CD8-positive, alpha-beta memory T cell (primary cell): Measurements from ENCODE around the gene ACBD6. TPM values are rescaled to one million over a fixed set of nuclear protein-coding genes. Genes with fewer than 3 reads are reported as not detected.
A peak's percentile ranks its signal among the peaks of the same experiment; 100 is the strongest.

Experiments
- CTCF ChIA-PET: fragments of 350-600 bp; sonication (Branson Sonifier 250); formaldehyde crosslinking; loops from one replicate; lab custom pipeline; 2021; ENCODE audit warnings: antibody characterized with exemption; lab: Charles Lee
- POLR2A ChIA-PET: fragments of 350-600 bp; sonication (Branson Sonifier 250); formaldehyde crosslinking; loops from one replicate; lab custom pipeline; 2021; ENCODE audit warnings: antibody characterized with exemption; lab: Charles Lee
- DNase-seq, 5 donors: peaks; one replicate each; pipeline versions ENCODE4 v3.0.0 to v3.0.0-alpha.2; 2020 to 2022; ENCODE audit warnings: mixed read lengths in 1 of 5
- H3K27ac ChIP-seq: one replicate; pipeline ENCODE4 v1.7.0; 2013; ENCODE audit warnings: low read depth, mild to moderate bottlenecking, low read length, moderate library complexity
- H3K27me3 ChIP-seq: 2 replicates; pipeline ENCODE4 v1.7.0; 2013; ENCODE audit warnings: low read length, mild to moderate bottlenecking; ENCODE audit not compliant: insufficient read depth, poor library complexity, severe bottlenecking
- H3K36me3 ChIP-seq: 2 replicates; pipeline ENCODE4 v1.7.0; 2013; ENCODE audit warnings: mild to moderate bottlenecking, low read length, moderate library complexity; ENCODE audit not compliant: insufficient read depth
- H3K4me1 ChIP-seq: 2 replicates; pipeline ENCODE4 v1.7.0; 2013; ENCODE audit warnings: mild to moderate bottlenecking, low read length, moderate library complexity; ENCODE audit not compliant: insufficient read depth
- H3K4me3 ChIP-seq: 2 replicates; pipeline ENCODE4 v1.7.0; 2013; ENCODE audit warnings: mild to moderate bottlenecking, low read length
- H3K9me3 ChIP-seq: 2 replicates; pipeline ENCODE4 v1.7.0; 2013; ENCODE audit warnings: mild to moderate bottlenecking, low read length
- H3K27ac Mint-ChIP-seq, 8 donors: one replicate each; pipeline ENCODE4 v1.8.0; 2020 to 2021; ENCODE audit warnings: mixed read lengths in 8 of 8, mild to moderate bottlenecking in 6 of 8, inconsistent platforms in 3 of 8, moderate library complexity in 3 of 8
- H3K27me3 Mint-ChIP-seq, 2 donors: one replicate each; pipeline ENCODE4 v1.8.0; 2020 to 2021; ENCODE audit warnings: mixed read lengths in 2 of 2, mild to moderate bottlenecking in 1 of 2, moderate library complexity in 1 of 2
- H3K36me3 Mint-ChIP-seq, 3 donors: one replicate each; pipeline ENCODE4 v1.8.0; 2020 to 2021; ENCODE audit warnings: mixed read lengths in 3 of 3, inconsistent platforms in 1 of 3, mild to moderate bottlenecking in 1 of 3
- H3K4me1 Mint-ChIP-seq, 3 donors: one replicate each; pipeline ENCODE4 v1.8.0; 2020 to 2021; ENCODE audit warnings: mixed read lengths in 3 of 3, inconsistent platforms in 1 of 3, mild to moderate bottlenecking in 1 of 3
- H3K4me3 Mint-ChIP-seq, 7 donors: one replicate each; pipeline ENCODE4 v1.8.0; 2020 to 2021; ENCODE audit warnings: mixed read lengths in 7 of 7, mild to moderate bottlenecking in 6 of 7, moderate library complexity in 4 of 7, inconsistent platforms in 2 of 7
- H3K9me3 Mint-ChIP-seq, 5 donors: one replicate each; pipeline ENCODE4 v1.8.0; 2020 to 2022; ENCODE audit warnings: mixed read lengths in 5 of 5, mild to moderate bottlenecking in 3 of 5, moderate library complexity in 2 of 5, inconsistent platforms in 1 of 5
- polyA plus RNA-seq: library from polyadenylated mRNA; unstranded; fragments of 300-500 nt; fragmentation: Illumina TruSeq; gene quantifications from one replicate; pipeline ENCODE4 v1.2.3, GENCODE V29; 2021
- total RNA-seq, 2 experiments: library from RNA; stranded (reverse); gene quantifications; one replicate each; pipeline ENCODE4 v1.2.3, GENCODE V29; 2021

ACBD6 gene
- total and polyA plus RNA-seq, 3 experiments from 2014 or later, result 33.8 to 51.4 (median 50.3) TPM

DNA sequence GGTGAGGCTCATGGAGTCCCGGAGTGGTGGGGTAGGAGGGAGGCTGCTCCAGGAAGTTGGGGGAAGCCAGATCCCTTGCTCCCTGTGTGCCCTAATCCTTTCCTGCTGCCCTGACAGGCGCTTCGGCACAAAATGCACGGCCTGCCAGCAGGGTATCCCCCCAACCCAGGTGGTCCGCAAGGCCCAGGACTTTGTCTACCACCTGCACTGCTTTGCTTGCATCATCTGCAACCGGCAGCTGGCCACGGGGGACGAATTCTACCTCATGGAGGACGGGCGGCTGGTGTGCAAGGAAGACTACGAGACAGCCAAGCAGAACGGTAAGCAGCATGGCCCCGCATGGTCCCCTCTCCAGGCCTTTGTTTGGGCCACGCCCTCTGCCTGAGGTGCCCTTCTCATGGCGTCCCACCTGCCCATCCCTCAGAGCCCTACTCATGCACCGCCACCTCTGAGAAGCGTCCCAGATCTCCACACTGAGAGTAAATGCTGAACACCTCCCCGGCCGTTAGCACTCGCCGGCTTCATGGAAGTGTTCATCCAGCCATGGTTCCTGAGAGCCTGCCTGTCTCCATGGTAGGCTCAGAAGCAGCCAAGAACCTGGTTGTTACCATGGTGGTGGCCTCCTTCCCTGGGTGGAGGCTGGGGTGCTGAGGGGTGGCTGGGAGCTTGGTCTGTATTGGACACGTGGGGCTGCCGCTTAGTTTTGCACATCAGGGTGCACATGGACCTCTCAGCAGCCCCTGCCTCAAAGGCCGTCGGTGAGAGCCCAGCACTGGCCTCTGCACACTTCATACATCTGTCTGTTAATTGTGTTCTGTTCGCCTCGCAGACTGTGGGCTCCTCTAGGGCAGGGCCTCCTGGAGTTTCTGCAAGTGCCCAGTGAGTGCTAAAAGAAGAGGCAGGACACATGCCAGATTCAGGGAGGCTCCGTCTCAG is 235.8 kb downstream of the ACBD6 start:
- Mint-ChIP-seq H3K9me3 (no peaks in the 10 kb centered on the region), H3K36me3 (peaks cover 0 to 3% (median 0%) of the 10 kb centered on the region in 3 donors), H3K27ac (no peak overlapping the region), H3K27me3 (peaks cover 0 to 8% of the 10 kb centered on the region in 2 donors), H3K4me3 (no peak overlapping the region), H3K4me1 (no peaks in the 10 kb centered on the region)
- Histone ChIP-seq H3K27ac (no peak overlapping the region), H3K4me3 (no peak overlapping the region), H3K27me3 (no peaks in the 10 kb centered on the region), H3K36me3 (no peaks in the 10 kb centered on the region), H3K9me3 (no peaks in the 10 kb centered on the region), H3K4me1 (no peaks in the 10 kb centered on the region)
- ChIA-PET CTCF (no interaction called here), POLR2A (no interaction called here)
- no peak for DNase-seq

- Mint-ChIP-seq H3K27me3 (peaks cover 0 to 8% of the 10 kb centered on the region in 2 donors), H3K27ac (no peak overlapping the region), H3K4me1 (no peaks in the 10 kb centered on the region), H3K4me3 (no peak overlapping the region), H3K9me3 (no peaks in the 10 kb centered on the region), H3K36me3 (peaks cover 0 to 3% (median 0%) of the 10 kb centered on the region in 3 donors)
- ChIA-PET POLR2A (no interaction called here), CTCF (no interaction called here)
- no peaks in the 10 kb centered on the region for H3K27me3 ChIP-seq
- H3K4me1 ChIP-seq, result no peaks in the 10 kb centered on the region
- no peak overlapping the region for H3K27ac ChIP-seq
- no peak for DNase-seq
- H3K36me3 ChIP-seq, result no peaks in the 10 kb centered on the region
- no peaks in the 10 kb centered on the region for H3K9me3 ChIP-seq
- no peak overlapping the region for H3K4me3 ChIP-seq
Observed at GRCh38 chr1:180265871-180266270, 236.5 kb downstream of the ACBD6 start.

DNA sequence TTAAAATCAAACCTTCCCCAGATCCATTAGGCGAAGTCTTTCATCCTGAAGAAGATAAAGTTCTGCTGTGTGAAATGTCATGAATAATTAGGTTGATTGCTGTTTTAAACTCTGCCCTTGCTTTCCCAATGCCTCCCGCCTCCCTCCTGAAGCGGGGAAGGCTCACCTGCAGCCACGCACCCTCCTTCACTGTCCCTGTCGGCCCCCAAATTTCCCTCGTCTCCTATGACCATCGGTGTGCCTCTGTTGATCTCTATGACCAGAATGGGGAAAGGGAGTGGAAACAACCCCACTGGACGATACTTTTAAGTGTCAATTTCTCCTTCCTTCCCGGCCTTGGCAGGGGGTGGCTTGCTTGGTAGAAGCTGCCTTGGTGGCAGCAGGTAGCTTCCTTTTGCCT is 237.2 kb downstream of the ACBD6 start:
- no peak overlapping the region for H3K4me3 Mint-ChIP-seq
- peak overlapping the region in 2 of 8 donors; percentile 17 to 28 for H3K27ac Mint-ChIP-seq
- DNase-seq, result no peak
- POLR2A ChIA-PET, result no interaction called here
- no peak overlapping the region for H3K4me3 ChIP-seq
- H3K9me3 ChIP-seq, result no peaks in the 10 kb centered on the region
- H3K4me1 Mint-ChIP-seq, result no peaks in the 10 kb centered on the region
- H3K4me1 ChIP-seq, result no peaks in the 10 kb centered on the region
- no peaks in the 10 kb centered on the region for H3K9me3 Mint-ChIP-seq
- no peaks in the 10 kb centered on the region for H3K36me3 ChIP-seq
- H3K36me3 Mint-ChIP-seq, result no peaks in the 10 kb centered on the region
- H3K27me3 ChIP-seq, result no peaks in the 10 kb centered on the region
- H3K27me3 Mint-ChIP-seq, result peaks cover 0 to 7% of the 10 kb centered on the region in 2 donors
- H3K27ac ChIP-seq, result no peak overlapping the region
- CTCF ChIA-PET, result no interaction called here

GRCh38 chr1:180264595-180264994 is 237.8 kb downstream of the ACBD6 start:
- ChIA-PET CTCF (no interaction called here), POLR2A (no interaction called here)
- H3K4me1 Mint-ChIP-seq, result no peaks in the 10 kb centered on the region
- Histone ChIP-seq H3K4me1 (no peaks in the 10 kb centered on the region), H3K27me3 (no peaks in the 10 kb centered on the region), H3K27ac (no peak overlapping the region), H3K9me3 (no peaks in the 10 kb centered on the region), H3K36me3 (no peaks in the 10 kb centered on the region), H3K4me3 (no peak overlapping the region)
- no peaks in the 10 kb centered on the region for H3K36me3 Mint-ChIP-seq
- H3K9me3 Mint-ChIP-seq, result no peaks in the 10 kb centered on the region
- H3K27me3 Mint-ChIP-seq, result peaks cover 0 to 7% of the 10 kb centered on the region in 2 donors
- no peak for DNase-seq
- no peak overlapping the region for H3K27ac Mint-ChIP-seq
- H3K4me3 Mint-ChIP-seq, result no peak overlapping the region

DNA sequence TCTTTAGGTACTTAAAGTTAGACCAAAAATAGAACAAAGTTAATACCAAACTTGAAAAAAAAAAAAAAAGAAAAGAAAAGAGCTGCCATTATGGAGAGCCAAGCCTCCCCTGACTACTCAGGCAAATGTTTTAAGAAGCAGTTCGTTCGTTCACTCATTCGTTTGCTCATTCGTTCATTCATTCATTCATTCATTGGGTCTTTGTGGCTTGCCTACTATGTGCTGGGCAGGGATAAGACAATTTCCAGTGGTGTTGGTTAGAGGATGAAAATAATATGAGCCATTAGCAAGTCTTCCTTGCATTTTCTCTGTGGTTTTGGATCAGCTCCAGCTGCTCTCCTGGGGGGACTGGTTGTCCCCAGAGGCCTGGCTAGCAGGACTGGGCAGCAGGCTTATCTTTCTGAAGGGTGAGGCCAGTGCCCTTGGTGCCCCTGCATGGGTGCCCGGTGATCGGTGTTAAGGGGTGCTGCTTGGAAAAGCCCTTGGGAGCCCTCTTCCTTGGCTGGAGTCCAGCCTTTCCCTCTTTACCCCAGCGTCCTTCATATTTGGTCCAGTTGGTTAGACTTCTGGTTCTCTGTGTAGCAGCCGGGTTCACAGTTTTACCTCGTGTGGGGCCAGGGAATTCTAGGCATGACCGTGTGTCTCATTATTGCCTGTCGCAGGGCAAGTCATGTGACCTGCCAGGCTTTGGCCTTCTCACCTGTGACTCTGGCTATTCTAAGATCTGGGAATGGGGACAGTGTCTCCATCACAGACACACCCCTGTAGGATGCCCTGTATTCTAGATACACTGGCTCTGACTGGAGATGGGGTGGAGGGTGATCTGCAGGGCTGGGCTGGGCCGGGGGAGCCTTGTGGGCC is 239.5 kb downstream of the ACBD6 start:
- ChIA-PET POLR2A (no interaction called here), CTCF (interaction anchor here (2.1 kb wide), 1 partner anchor 10 kb away, joined by 10 read pairs; no protein-coding TSS in a partner anchor)
- no peak overlapping the region for H3K27ac ChIP-seq
- no peak overlapping the region for H3K4me3 Mint-ChIP-seq
- H3K27me3 Mint-ChIP-seq, result peaks cover 6 to 9% of the 10 kb centered on the region in 2 donors
- no peak overlapping the region for H3K27ac Mint-ChIP-seq
- no peaks in the 10 kb centered on the region for H3K9me3 Mint-ChIP-seq
- no peak overlapping the region for H3K4me3 ChIP-seq
- no peaks in the 10 kb centered on the region for H3K36me3 Mint-ChIP-seq
- H3K4me1 Mint-ChIP-seq, result no peaks in the 10 kb centered on the region
- no peaks in the 10 kb centered on the region for H3K4me1 ChIP-seq
- H3K9me3 ChIP-seq, result no peaks in the 10 kb centered on the region
- no peaks in the 10 kb centered on the region for H3K36me3 ChIP-seq
- no peak for DNase-seq
- peaks cover 6% of the 10 kb centered on the region for H3K27me3 ChIP-seq

DNA sequence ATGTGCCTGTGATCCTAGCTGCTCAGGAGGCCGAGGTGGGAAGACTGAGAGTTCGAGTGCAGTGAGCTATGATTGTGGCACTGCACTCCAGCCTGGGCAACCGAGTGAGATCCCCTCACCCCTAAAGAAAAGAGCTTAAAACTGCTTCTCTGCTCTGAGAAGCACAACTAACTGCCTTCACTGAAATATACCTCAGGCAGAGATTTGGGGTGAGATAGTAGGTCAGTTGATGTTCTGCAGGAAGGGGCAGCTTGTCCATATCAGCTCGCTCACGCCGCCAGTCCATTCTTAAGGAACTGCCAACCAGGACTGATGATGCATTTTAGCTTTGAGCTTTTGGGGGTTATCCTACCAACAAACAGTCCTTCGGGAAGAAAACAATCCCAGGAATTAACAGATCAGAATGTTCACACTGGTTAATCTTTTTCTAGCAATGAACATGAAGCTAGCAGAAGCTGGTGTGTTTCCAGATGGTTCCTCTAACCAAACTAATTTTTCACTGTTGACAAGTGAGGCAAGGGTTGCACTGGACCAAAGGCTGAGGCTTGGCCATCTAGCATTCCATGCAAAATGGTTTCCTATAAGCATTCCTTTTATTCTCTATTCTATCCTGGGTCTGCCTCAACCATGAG is 240.7 kb downstream of the ACBD6 start:
- Mint-ChIP-seq H3K27ac (no peak overlapping the region), H3K4me3 (no peak overlapping the region), H3K36me3 (no peaks in the 10 kb centered on the region), H3K4me1 (no peaks in the 10 kb centered on the region), H3K27me3 (peaks cover 17% of the 10 kb centered on the region in 2 donors), H3K9me3 (no peaks in the 10 kb centered on the region)
- Histone ChIP-seq H3K4me3 (no peak overlapping the region), H3K9me3 (no peaks in the 10 kb centered on the region), H3K4me1 (no peaks in the 10 kb centered on the region), H3K36me3 (no peaks in the 10 kb centered on the region), H3K27ac (no peak overlapping the region), H3K27me3 (peaks cover 11% of the 10 kb centered on the region)
- DNase-seq, result no peak
- POLR2A ChIA-PET, result no interaction called here
- CTCF ChIA-PET, result interaction anchor here (2.1 kb wide), 1 partner anchor 9 kb away, joined by 10 read pairs; no protein-coding TSS in a partner anchor

DNA sequence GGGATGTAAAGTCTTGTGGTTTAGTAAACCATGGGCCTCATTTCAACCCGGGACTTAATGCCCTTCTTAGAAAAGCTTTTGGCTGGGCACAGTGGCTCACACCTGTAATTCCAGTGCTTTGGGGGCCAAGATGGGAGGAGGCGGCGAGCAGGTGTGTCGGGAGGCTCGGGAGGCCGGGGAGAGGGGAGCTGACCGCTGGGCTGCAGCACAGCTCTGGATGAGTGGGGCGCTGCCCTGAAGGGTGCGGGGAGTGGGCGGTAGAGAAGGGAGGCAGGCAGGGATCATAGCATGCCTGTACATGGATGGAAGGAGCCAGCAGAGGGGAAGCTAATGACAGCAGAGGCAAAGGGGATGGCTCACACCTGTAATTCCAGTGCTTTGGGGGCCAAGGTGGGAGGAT is 241.3 kb downstream of the ACBD6 start:
- Histone ChIP-seq H3K4me1 (no peaks in the 10 kb centered on the region), H3K27me3 (peaks cover 16% of the 10 kb centered on the region), H3K9me3 (no peaks in the 10 kb centered on the region), H3K36me3 (no peaks in the 10 kb centered on the region), H3K4me3 (no peak overlapping the region), H3K27ac (no peak overlapping the region)
- H3K27me3 Mint-ChIP-seq, result peaks cover 22 to 23% of the 10 kb centered on the region in 2 donors
- no peaks in the 10 kb centered on the region for H3K36me3 Mint-ChIP-seq
- peak overlapping the region in 1 of 8 donors; percentile 79 for H3K27ac Mint-ChIP-seq
- H3K4me3 Mint-ChIP-seq, result no peak overlapping the region
- ChIA-PET POLR2A (no interaction called here), CTCF (interaction anchor here (2.1 kb wide), 1 partner anchor 8 kb away, joined by 10 read pairs; no protein-coding TSS in a partner anchor)
- H3K4me1 Mint-ChIP-seq, result no peaks in the 10 kb centered on the region
- no peak for DNase-seq
- no peaks in the 10 kb centered on the region for H3K9me3 Mint-ChIP-seq
